PC-9 (cell line): Measurements from ENCODE around the gene SH3BP4. TPM values are rescaled to one million over a fixed set of nuclear protein-coding genes. Genes with fewer than 3 reads are reported as not detected.

Experiments used
- BruUV-seq: library from RNA; stranded (reverse); fragments of 400-500 nt; replicated peaks from 2 replicates; lab custom pipeline; 2021; lab: Mats Ljungman, UMichigan
- CTCF ChIA-PET: fragments of 300-600 bp; sonication (Branson Sonifier 250); formaldehyde crosslinking; loops from one replicate; lab custom pipeline; 2022; ENCODE audit warnings: antibody characterized with exemption; lab: Charles Lee
- POLR2A ChIA-PET: fragments of 300-600 bp; sonication (Branson Sonifier 250); formaldehyde crosslinking; loops from one replicate; lab custom pipeline; 2022; ENCODE audit warnings: antibody characterized with exemption; ENCODE audit not compliant: unreplicated experiment; lab: Charles Lee
- DNase-seq, 2 experiments: peaks; one replicate each; pipeline versions ENCODE4 v3.0.0 to v3.0.0-alpha.2; 2015 to 2022; ENCODE audit warnings: mixed read lengths in 1 of 2
- H2AFZ ChIP-seq: fragments of 200-600 bp; sonication (generic); 2 replicates; pipeline ENCODE4 v1.8.1; 2017; ENCODE audit warnings: antibody characterized with exemption
- H3F3A ChIP-seq: fragments of 200-600 bp; sonication (generic); 2 replicates; pipeline ENCODE4 v1.8.1; 2017; ENCODE audit warnings: antibody characterized with exemption, mild to moderate bottlenecking, low read depth; ENCODE audit not compliant: insufficient read depth
- H3K27ac ChIP-seq: fragments of 200-600 bp; sonication (generic); 2 replicates; pipeline ENCODE4 v1.6.1; 2016; ENCODE audit warnings: mixed run types
- H3K27me3 ChIP-seq: fragments of 200-600 bp; sonication (generic); 2 replicates; pipeline ENCODE4 v1.6.1; 2016; ENCODE audit warnings: low read depth, mixed run types; ENCODE audit not compliant: insufficient read depth
- H3K36me3 ChIP-seq: fragments of 200-600 bp; sonication (generic); 2 replicates; pipeline ENCODE4 v1.6.1; 2016; ENCODE audit warnings: low read depth, mixed run types
- H3K4me1 ChIP-seq: fragments of 200-600 bp; sonication (generic); replicated peaks from 2 replicates; pipeline ENCODE4 v1.6.1; 2016; ENCODE audit warnings: mixed run types; ENCODE audit not compliant: insufficient read depth
- H3K4me2 ChIP-seq: fragments of 200-600 bp; sonication (generic); 2 replicates; pipeline ENCODE4 v1.6.1; 2017; ENCODE audit warnings: mixed run types
- H3K4me3 ChIP-seq: fragments of 200-600 bp; sonication (generic); 2 replicates; pipeline ENCODE4 v1.6.1; 2016; ENCODE audit warnings: mixed run types
- H3K79me2 ChIP-seq: fragments of 200-600 bp; sonication (generic); 2 replicates; pipeline ENCODE4 v1.6.1; 2017; ENCODE audit warnings: low read depth, mixed run types
- H3K9me2 ChIP-seq: fragments of 200-600 bp; sonication (generic); 2 replicates; pipeline ENCODE4 v1.8.1; 2017; ENCODE audit warnings: mild to moderate bottlenecking; ENCODE audit not compliant: insufficient read depth
- H3K9me3 ChIP-seq: fragments of 200-600 bp; sonication (generic); 2 replicates; pipeline ENCODE4 v1.8.1; 2016; ENCODE audit warnings: low read depth; ENCODE audit not compliant: insufficient read depth
- H4K20me1 ChIP-seq: fragments of 200-600 bp; sonication (generic); 2 replicates; pipeline ENCODE4 v1.8.1; 2017; ENCODE audit not compliant: insufficient read depth
- CTCF ChIP-seq: fragments of 200-600 bp; sonication (generic); conservative IDR thresholded peaks from 2 replicates; pipeline ENCODE4 v1.6.1; 2017; ENCODE audit warnings: mixed run types, antibody characterized with exemption, mild to moderate bottlenecking, moderate library complexity
- EZH2 ChIP-seq: fragments of 200-600 bp; sonication (generic); IDR thresholded peaks from 2 replicates; pipeline ENCODE4 v1.8.0; 2017; ENCODE audit warnings: antibody characterized with exemption, low read depth
- intact Hi-C: fragments of 100-400 bp; cut with micrococcal nuclease; formaldehyde crosslinking; loops from one replicate; pipeline ENCODE4 v1.10.0; 2022; ENCODE audit not compliant: unreplicated experiment
- total RNA-seq: library from RNA; stranded (reverse); gene quantifications from 2 replicates; pipeline ENCODE4 v1.2.3, GENCODE V29; 2021

SH3BP4 gene
- total RNA-seq, 1 experiment from 2014 or later = 131 TPM

GRCh38 chr2:235010117-235010714 lies 58.4 kb downstream of the SH3BP4 start:
- peaks cover 5% of the 10 kb centered on the region for H4K20me1 ChIP-seq
- peak overlapping the region; percentile 89; the same call in 1 of the 2 replicates for H3K27ac ChIP-seq
- no TSS peak for BruUV-seq
- H3K9me3 ChIP-seq = no peaks in the 10 kb centered on the region; the same call in 1 of the 2 replicates
- no peak for TF ChIP-seq CTCF
- TF ChIP-seq EZH2 = no peak
- no peak overlapping the region for H2AFZ ChIP-seq
- no peak overlapping the region for H3K4me3 ChIP-seq
- ChIA-PET POLR2A (no interaction called here), CTCF (no interaction called here)
- peaks cover 15% of the 10 kb centered on the region for H3K36me3 ChIP-seq
- no peaks in the 10 kb centered on the region for H3K27me3 ChIP-seq
- peaks cover 94% of the 10 kb centered on the region for H3K79me2 ChIP-seq
- peaks cover 50% of the 10 kb centered on the region for H3F3A ChIP-seq
- peaks cover 52% of the 10 kb centered on the region for H3K4me1 ChIP-seq
- intact Hi-C loops = no loop called here
- no peak for DNase-seq
- peak overlapping the region; percentile 73; the same call in 1 of the 2 replicates for H3K4me2 ChIP-seq
- no peaks in the 10 kb centered on the region for H3K9me2 ChIP-seq

- no peaks in the 10 kb centered on the region; the same call in 1 of the 2 replicates for H3K9me3 ChIP-seq
- H3K27ac ChIP-seq = no peak overlapping the region
- peaks cover 38% of the 10 kb centered on the region for H3K4me1 ChIP-seq
- no TSS peak for BruUV-seq
- H3K79me2 ChIP-seq = peaks cover 94% of the 10 kb centered on the region
- no peaks in the 10 kb centered on the region for H3K27me3 ChIP-seq
- H3K4me2 ChIP-seq = no peak overlapping the region
- peaks cover 36% of the 10 kb centered on the region for H3F3A ChIP-seq
- no peak overlapping the region for H3K4me3 ChIP-seq
- ChIA-PET POLR2A (no interaction called here), CTCF (no interaction called here)
- no peak for DNase-seq
- peaks cover 5% of the 10 kb centered on the region for H4K20me1 ChIP-seq
- peaks cover 15% of the 10 kb centered on the region for H3K36me3 ChIP-seq
- intact Hi-C loops = no loop called here
- H3K9me2 ChIP-seq = no peaks in the 10 kb centered on the region
- TF ChIP-seq CTCF = no peak
- TF ChIP-seq EZH2 = no peak
- no peak overlapping the region for H2AFZ ChIP-seq
These were observed 59.8 kb downstream of the SH3BP4 start for GRCh38 chr2:235011607-235011928.

- Histone ChIP-seq H3K79me2 (peaks cover 94% of the 10 kb centered on the region), H3F3A (peaks cover 31% of the 10 kb centered on the region), H3K36me3 (peaks cover 15% of the 10 kb centered on the region), H3K4me2 (no peak overlapping the region), H3K27ac (no peak overlapping the region), H3K4me1 (peaks cover 33% of the 10 kb centered on the region), H3K9me2 (no peaks in the 10 kb centered on the region), H4K20me1 (peaks cover 5% of the 10 kb centered on the region), H3K27me3 (no peaks in the 10 kb centered on the region), H3K4me3 (no peak overlapping the region), H3K9me3 (no peaks in the 10 kb centered on the region; the same call in 1 of the 2 replicates), H2AFZ (no peak overlapping the region)
- DNase-seq = no peak
- TF ChIP-seq CTCF (no peak), EZH2 (no peak)
- ChIA-PET CTCF (no interaction called here), POLR2A (no interaction called here)
- no TSS peak for BruUV-seq
- intact Hi-C loops = no loop called here
These were observed 60.3 kb downstream of the SH3BP4 start for GRCh38 chr2:235011929-235012631.
